Chondrocyte (in vitro differentiated cells): ENCODE results near the gene RER1. TPM values are rescaled to one million over a fixed set of nuclear protein-coding genes. Genes with fewer than 3 reads are reported as not detected.

Experiments used
- DNase-seq: peaks from one replicate; pipeline ENCODE4 v3.0.0; 2021; ENCODE audit warnings: mixed read lengths, low spot score
- H3K27ac Mint-ChIP-seq: one replicate; pipeline ENCODE4 v1.8.0; 2021; ENCODE audit warnings: mild to moderate bottlenecking, moderate library complexity, mixed read lengths; ENCODE audit not compliant: unreplicated experiment
- H3K27me3 Mint-ChIP-seq: 2 replicates; pipeline ENCODE4 v1.8.0; 2021; ENCODE audit warnings: low read depth, mixed read lengths
- H3K36me3 Mint-ChIP-seq: 2 replicates; pipeline ENCODE4 v1.8.0; 2021; ENCODE audit warnings: low read depth, mixed read lengths
- H3K4me1 Mint-ChIP-seq: 2 replicates; pipeline ENCODE4 v1.8.0; 2021; ENCODE audit warnings: low read depth, mild to moderate bottlenecking, mixed read lengths
- H3K4me3 Mint-ChIP-seq: one replicate; pipeline ENCODE4 v1.8.0; 2021; ENCODE audit warnings: mild to moderate bottlenecking, moderate library complexity, mixed read lengths; ENCODE audit not compliant: unreplicated experiment
- H3K9me3 Mint-ChIP-seq: 2 replicates; pipeline ENCODE4 v1.8.0; 2021; ENCODE audit warnings: low read depth, mixed read lengths
- total RNA-seq: library from RNA; stranded (reverse); gene quantifications from 3 replicates; pipeline ENCODE4 v1.2.1, GENCODE V29; 2021
- TF ChIP-seq, protein P1 (sequence below): fragments of 200-600 bp; sonication (generic); IDR thresholded peaks from 2 replicates; pipeline ENCODE4 v1.5.0; 2021; ENCODE audit warnings: antibody characterized with exemption, mild to moderate bottlenecking, moderate library complexity

The RER1 gene
- total RNA-seq, 1 donor from 2014 or later = 158 TPM

- no peak overlapping the region for H3K4me3 Mint-ChIP-seq
- peaks cover 16% of the 10 kb centered on the region for H3K27me3 Mint-ChIP-seq
- H3K4me1 Mint-ChIP-seq = no peaks in the 10 kb centered on the region
- no peaks in the 10 kb centered on the region for H3K9me3 Mint-ChIP-seq
- TF ChIP-seq, protein P1, sequence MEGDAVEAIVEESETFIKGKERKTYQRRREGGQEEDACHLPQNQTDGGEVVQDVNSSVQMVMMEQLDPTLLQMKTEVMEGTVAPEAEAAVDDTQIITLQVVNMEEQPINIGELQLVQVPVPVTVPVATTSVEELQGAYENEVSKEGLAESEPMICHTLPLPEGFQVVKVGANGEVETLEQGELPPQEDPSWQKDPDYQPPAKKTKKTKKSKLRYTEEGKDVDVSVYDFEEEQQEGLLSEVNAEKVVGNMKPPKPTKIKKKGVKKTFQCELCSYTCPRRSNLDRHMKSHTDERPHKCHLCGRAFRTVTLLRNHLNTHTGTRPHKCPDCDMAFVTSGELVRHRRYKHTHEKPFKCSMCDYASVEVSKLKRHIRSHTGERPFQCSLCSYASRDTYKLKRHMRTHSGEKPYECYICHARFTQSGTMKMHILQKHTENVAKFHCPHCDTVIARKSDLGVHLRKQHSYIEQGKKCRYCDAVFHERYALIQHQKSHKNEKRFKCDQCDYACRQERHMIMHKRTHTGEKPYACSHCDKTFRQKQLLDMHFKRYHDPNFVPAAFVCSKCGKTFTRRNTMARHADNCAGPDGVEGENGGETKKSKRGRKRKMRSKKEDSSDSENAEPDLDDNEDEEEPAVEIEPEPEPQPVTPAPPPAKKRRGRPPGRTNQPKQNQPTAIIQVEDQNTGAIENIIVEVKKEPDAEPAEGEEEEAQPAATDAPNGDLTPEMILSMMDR = no peak
- no peak for DNase-seq
- no peak overlapping the region for H3K27ac Mint-ChIP-seq
- no peaks in the 10 kb centered on the region for H3K36me3 Mint-ChIP-seq
Measured at GRCh38 chr1:2432441-2432844, 40.8 kb downstream of the RER1 start.

- Mint-ChIP-seq H3K4me3 (no peak overlapping the region), H3K36me3 (no peaks in the 10 kb centered on the region)
Measured at GRCh38 chr1:2433196-2433595, 41.6 kb downstream of the RER1 start.

GRCh38 chr1:2433936-2434655 lies 42.5 kb downstream of the RER1 start:
- Mint-ChIP-seq H3K27ac (no peak overlapping the region), H3K4me1 (no peaks in the 10 kb centered on the region), H3K4me3 (no peak overlapping the region), H3K27me3 (peaks cover 17% of the 10 kb centered on the region), H3K9me3 (no peaks in the 10 kb centered on the region), H3K36me3 (no peaks in the 10 kb centered on the region)
- no peak for DNase-seq
- TF ChIP-seq, protein P1 = no peak

More at GRCh38 chr1:2433196-2433595, 41.6 kb downstream of the RER1 start:
- H3K4me1 Mint-ChIP-seq = no peaks in the 10 kb centered on the region
- no peaks in the 10 kb centered on the region for H3K9me3 Mint-ChIP-seq
- TF ChIP-seq, protein P1 = no peak
- H3K27me3 Mint-ChIP-seq = peaks cover 17% of the 10 kb centered on the region
- H3K27ac Mint-ChIP-seq = no peak overlapping the region
- DNase-seq = no peak

DNA sequence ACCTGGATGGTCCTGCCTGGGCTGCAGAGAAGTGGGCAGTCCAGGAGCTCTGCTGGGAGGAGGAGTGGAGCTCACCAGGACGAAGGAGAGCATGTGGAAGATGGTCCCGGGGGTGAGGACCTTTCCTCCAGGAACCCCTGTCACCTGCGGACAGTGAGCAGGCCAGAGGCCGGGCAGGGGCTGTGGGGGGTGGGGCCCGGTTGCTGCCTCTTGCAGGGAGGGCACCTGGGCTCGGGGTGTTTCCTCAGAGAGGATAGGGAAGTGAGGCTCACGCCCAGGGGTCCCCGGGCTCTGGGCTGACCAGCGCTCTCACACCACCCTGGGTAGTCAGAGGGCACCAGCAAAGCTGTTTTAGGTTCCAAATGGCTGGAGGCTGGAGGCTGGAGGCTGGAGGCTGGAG lies 43.5 kb downstream of the RER1 start:
- no peak for DNase-seq
- H3K9me3 Mint-ChIP-seq = no peaks in the 10 kb centered on the region
- H3K27me3 Mint-ChIP-seq = peaks cover 17% of the 10 kb centered on the region
- no peak overlapping the region for H3K27ac Mint-ChIP-seq
- TF ChIP-seq, protein P1 = no peak
- H3K4me1 Mint-ChIP-seq = no peaks in the 10 kb centered on the region
- H3K36me3 Mint-ChIP-seq = no peaks in the 10 kb centered on the region
- H3K4me3 Mint-ChIP-seq = no peak overlapping the region

DNA sequence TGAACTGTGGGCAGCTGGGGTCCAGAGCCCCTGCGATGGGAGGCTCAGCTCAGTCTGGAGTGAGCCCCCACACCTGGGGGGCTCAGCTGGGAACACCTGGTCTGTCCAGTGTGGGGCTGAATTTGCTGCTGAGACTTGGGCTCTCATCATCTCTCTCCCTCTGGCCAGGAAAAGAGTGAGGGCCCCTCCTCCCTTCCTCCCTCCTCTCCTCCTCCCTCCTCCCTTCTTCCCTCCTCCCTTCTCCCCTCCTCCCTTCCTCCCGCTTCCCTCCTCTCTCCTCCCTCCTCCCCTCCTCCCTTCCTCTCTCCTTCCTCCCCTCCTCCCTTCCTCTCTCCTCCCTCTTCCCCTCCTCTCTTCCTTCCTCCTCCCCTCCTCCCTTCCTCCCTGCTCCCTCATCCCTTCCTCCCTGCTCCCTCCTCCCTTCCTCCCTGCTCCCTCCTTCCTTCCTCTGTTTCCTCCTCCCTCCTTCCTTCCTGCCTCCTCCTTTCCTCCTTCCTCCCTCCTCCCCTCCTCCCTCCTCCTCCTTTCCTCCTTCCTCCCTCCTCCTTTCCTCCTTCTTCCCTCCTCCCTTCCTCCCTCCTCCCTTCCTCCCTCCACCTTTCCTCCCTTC lies 44.2 kb downstream of the RER1 start:
- Mint-ChIP-seq H3K4me1 (no peaks in the 10 kb centered on the region), H3K4me3 (no peak overlapping the region), H3K36me3 (no peaks in the 10 kb centered on the region), H3K9me3 (no peaks in the 10 kb centered on the region), H3K27ac (no peak overlapping the region), H3K27me3 (peaks cover 17% of the 10 kb centered on the region)
- TF ChIP-seq, protein P1 = no peak
- DNase-seq = no peak
